NCI-H2196 treated with DMSO at 0.1 percent for 48 hours (cell line): ENCODE results near the gene FCRL6.
A peak's percentile ranks its signal among the peaks of the same experiment; 100 is the strongest.

Experiments
- DNase-seq: peaks from one replicate; lab custom pipeline; 2025; ENCODE audit not compliant: unreplicated experiment; lab: John Stamatoyannopoulos, UW

FCRL6 gene

GRCh38 chr1:159798893-159799292 is 3.3 kb upstream of the FCRL6 start:
- DNase-seq, result peak; percentile 79

GRCh38 chr1:159799446-159799985 is 2.6 kb upstream of the FCRL6 start:
- no peak for DNase-seq

- no peak for DNase-seq
These were observed 1.8 kb upstream of the FCRL6 start for GRCh38 chr1:159800177-159800930.

GRCh38 chr1:159803956-159804689 is 2.0 kb downstream of the FCRL6 start:
- no peak for DNase-seq

- no peak for DNase-seq
These were observed 2.8 kb downstream of the FCRL6 start for GRCh38 chr1:159804924-159805323.

- no peak for DNase-seq
These were observed 13.8 kb downstream of the FCRL6 start for GRCh38 chr1:159815926-159816325.

GRCh38 chr1:159817276-159818041 is 15.3 kb downstream of the FCRL6 start:
- no peak for DNase-seq

GRCh38 chr1:159821171-159821867 is 19.2 kb downstream of the FCRL6 start:
- no peak for DNase-seq

GRCh38 chr1:159823406-159823805 is 21.2 kb downstream of the FCRL6 start:
- DNase-seq, result no peak

GRCh38 chr1:159825564-159825963 is 23.4 kb downstream of the FCRL6 start:
- DNase-seq, result no peak

GRCh38 chr1:159826441-159827101 is 24.4 kb downstream of the FCRL6 start, which contains the start of gene SLAMF8:
SLAMF8 (plus strand) TSS chr1:159826873; CDS start chr1:159826899, 26 bp downstream.
- no peak for DNase-seq

GRCh38 chr1:159827102-159827490 is 24.9 kb downstream of the FCRL6 start:
- no peak for DNase-seq

GRCh38 chr1:159827549-159827948 is 25.4 kb downstream of the FCRL6 start:
- no peak for DNase-seq

GRCh38 chr1:159828176-159828575 is 26.0 kb downstream of the FCRL6 start:
- DNase-seq, result no peak

GRCh38 chr1:159828581-159829272 is 26.6 kb downstream of the FCRL6 start:
- DNase-seq, result no peak

GRCh38 chr1:159829273-159829634 is 27.1 kb downstream of the FCRL6 start:
- DNase-seq, result no peak

GRCh38 chr1:159829822-159830465 is 27.8 kb downstream of the FCRL6 start:
- no peak for DNase-seq

GRCh38 chr1:159830722-159831121 is 28.6 kb downstream of the FCRL6 start:
- no peak for DNase-seq
